ENCODE measurements around the gene MTREX. TPM values are rescaled to one million over a fixed set of nuclear protein-coding genes. Genes with fewer than 3 reads are reported as not detected.

The MTREX gene
- total and polyA plus RNA-seq, 2 of the 8 experiments (the other 6 are each of a cell fraction or from before 2014, with no cell fraction given): 16.0 to 130 TPM

DNA sequence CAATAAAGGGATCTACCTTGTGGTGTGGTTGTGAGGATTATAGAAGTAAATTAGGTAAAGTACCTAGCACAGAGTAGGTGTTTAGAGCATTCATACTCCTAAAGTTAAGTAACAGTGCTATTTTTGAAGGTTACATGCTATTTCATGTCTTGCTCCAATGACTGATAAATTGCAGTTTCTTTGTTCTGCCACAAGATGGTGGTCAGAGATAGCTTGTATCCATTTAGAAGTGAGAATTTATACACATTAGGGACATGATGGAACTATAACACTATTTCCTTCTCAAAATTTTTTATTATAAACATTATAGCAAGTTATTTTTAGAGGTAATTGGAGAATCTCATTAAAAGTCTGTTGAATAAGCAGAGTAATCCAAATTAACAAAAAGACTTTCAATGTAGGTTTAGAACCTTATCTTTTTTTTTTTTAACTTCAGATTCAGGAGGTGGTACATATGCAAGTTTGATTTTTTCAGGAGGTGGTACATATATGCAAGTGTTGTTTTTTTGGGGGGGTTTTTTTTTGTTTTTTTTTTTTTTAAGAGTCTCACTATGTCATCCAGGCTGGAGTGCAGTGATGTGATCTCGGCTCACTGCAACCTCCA, 17.1 kb downstream of the MTREX start:
- Histone ChIP-seq H4K8ac (ENCODE audit: extremely low read depth, insufficient read depth, low read length) (no peak overlapping the region), H3K36me3 (ENCODE audit: control insufficient read depth in 2 of 4, insufficient read depth in 4 of 4, low read length in 3 of 4) (peaks cover 4 to 40% (median 9%) of the 10 kb centered on the region in 4 experiments), H3K14ac (ENCODE audit: insufficient read length) (no peak overlapping the region), H3K4ac (replicated peaks; ENCODE audit: insufficient read length, low read depth, low read length) (no peak overlapping the region), H2AK5ac (ENCODE audit: low read depth, low read length) (no peak overlapping the region), H3K4me1 (replicated peaks in 1 of 4; ENCODE audit: control insufficient read depth in 3 of 4, insufficient read depth in 4 of 4, low read length in 3 of 4) (no peaks in the 10 kb centered on the region), H2BK15ac (ENCODE audit: low read length) (no peak overlapping the region), H3K9ac (replicated peaks in 1 of 4; ENCODE audit: extremely low read depth in 1 of 4, low read depth in 3 of 4, low read length in 3 of 4) (no peak overlapping the region), H3K23me2 (ENCODE audit: low read depth, low read length) (no peaks in the 10 kb centered on the region), H3K4me2 (ENCODE audit: insufficient read depth in 1 of 2, low read depth in 2 of 2, low read length in 2 of 2) (no peak overlapping the region), H3K56ac (replicated peaks; ENCODE audit: insufficient read length, low read depth, low read length) (no peak overlapping the region), H4K20me1 (replicated peaks in 1 of 2; ENCODE audit: control insufficient read depth in 1 of 2, insufficient read depth in 2 of 2, low read length in 2 of 2) (peaks cover 0 to 2% of the 10 kb centered on the region in 2 experiments), H3K4me3 (ENCODE audit: extremely low read depth in 1 of 4, insufficient read depth in 2 of 4, low read depth in 3 of 4, low read length in 4 of 4) (no peak overlapping the region), H3K79me1 (ENCODE audit: low read depth, low read length) (no peaks in the 10 kb centered on the region), H2BK12ac (ENCODE audit: low read depth, low read length) (no peak overlapping the region), H3K27ac (ENCODE audit: low read depth, low read length) (no peak overlapping the region), H2BK120ac (replicated peaks; ENCODE audit: low read depth, low read length) (no peak overlapping the region), H2AFZ (ENCODE audit: low read length) (no peak overlapping the region), H3K23ac (ENCODE audit: insufficient read length) (no peak overlapping the region), H4K5ac (ENCODE audit: insufficient read length, low read depth, low read length) (no peak overlapping the region), H3K79me2 (ENCODE audit: control insufficient read depth in 1 of 2, insufficient read depth in 2 of 2, low read length in 2 of 2) (peaks cover 0 to 39% of the 10 kb centered on the region in 2 experiments; a peak in 2 of 4 replicates), H4K91ac (replicated peaks; ENCODE audit: insufficient read length, low read length) (no peak overlapping the region), H3K18ac (ENCODE audit: extremely low read depth, low read length) (no peak overlapping the region), H2BK20ac (ENCODE audit: low read length) (no peak overlapping the region), H3K9me3 (ENCODE audit: insufficient read depth in 2 of 2, low read depth in 1 of 2, low read length in 1 of 2) (no peaks in the 10 kb centered on the region), H2BK5ac (ENCODE audit: low read depth, low read length) (no peak overlapping the region), H3K27me3 (replicated peaks in 1 of 4; ENCODE audit: control insufficient read depth in 3 of 4, extremely low read depth in 1 of 4, insufficient read depth in 3 of 4, low read length in 3 of 4) (no peaks in the 10 kb centered on the region)
- TF ChIP-seq POU5F1 (IDR thresholded peaks at IDR 0.05; ENCODE audit: low read depth, low read length) (no peak), RAD21 (IDR thresholded peaks at IDR 0.05 in 1 of 2, conservative IDR thresholded peaks at IDR 0.05 in 1 of 2; ENCODE audit: low read depth in 2 of 2, low read length in 2 of 2) (peak; percentile 49 to 51), NRF1 (IDR thresholded peaks at IDR 0.05; ENCODE audit: low read depth, low read length) (no peak), RXRA (IDR thresholded peaks at IDR 0.05; ENCODE audit: insufficient read depth, low read depth, low read length) (no peak), CHD2 (IDR thresholded peaks at IDR 0.05; ENCODE audit: low read length) (no peak), RNF2 (IDR thresholded peaks at IDR 0.05; ENCODE audit: borderline replicate concordance, low read depth, low read length, missing control alignments, poor library complexity, severe bottlenecking) (no peak)
- TF ChIP-seq, protein P1, sequence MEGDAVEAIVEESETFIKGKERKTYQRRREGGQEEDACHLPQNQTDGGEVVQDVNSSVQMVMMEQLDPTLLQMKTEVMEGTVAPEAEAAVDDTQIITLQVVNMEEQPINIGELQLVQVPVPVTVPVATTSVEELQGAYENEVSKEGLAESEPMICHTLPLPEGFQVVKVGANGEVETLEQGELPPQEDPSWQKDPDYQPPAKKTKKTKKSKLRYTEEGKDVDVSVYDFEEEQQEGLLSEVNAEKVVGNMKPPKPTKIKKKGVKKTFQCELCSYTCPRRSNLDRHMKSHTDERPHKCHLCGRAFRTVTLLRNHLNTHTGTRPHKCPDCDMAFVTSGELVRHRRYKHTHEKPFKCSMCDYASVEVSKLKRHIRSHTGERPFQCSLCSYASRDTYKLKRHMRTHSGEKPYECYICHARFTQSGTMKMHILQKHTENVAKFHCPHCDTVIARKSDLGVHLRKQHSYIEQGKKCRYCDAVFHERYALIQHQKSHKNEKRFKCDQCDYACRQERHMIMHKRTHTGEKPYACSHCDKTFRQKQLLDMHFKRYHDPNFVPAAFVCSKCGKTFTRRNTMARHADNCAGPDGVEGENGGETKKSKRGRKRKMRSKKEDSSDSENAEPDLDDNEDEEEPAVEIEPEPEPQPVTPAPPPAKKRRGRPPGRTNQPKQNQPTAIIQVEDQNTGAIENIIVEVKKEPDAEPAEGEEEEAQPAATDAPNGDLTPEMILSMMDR (IDR thresholded peaks at IDR 0.05; ENCODE audit: control extremely low read depth in 1 of 3, insufficient read depth in 1 of 3, low read depth in 1 of 3, low read length in 3 of 3): peak in 1 of 3 experiments; percentile 36; a peak in 2 of 4 replicates
- DNase-seq (ENCODE audit: low read depth in 1 of 2, low spot score in 2 of 2): no peak
- CTCF ChIA-PET (ENCODE audit: partially characterized antibody): interaction anchor here (0.6 to 1.4 kb wide), 8 partner anchors 11 to 389 kb away, joined by 3 to 5 read pairs (median 3); no protein-coding TSS in a partner anchor
- FAIRE-seq: peak; percentile 75
- 75% methylated on average over 1 of the region's 1 CpG; no CpG with 5 or more reads in 1 of the 2 experiments for WGBS, 2 experiments (ENCODE audit: extremely low coverage in 1 of 2, insufficient coverage in 1 of 2, insufficient read length in 1 of 2, insufficient replicate concordance in 2 of 2, low coverage in 1 of 2, low lambda C conversion rate in 2 of 2, missing lambda C conversion rate in 1 of 2)
- POLR2A ChIA-PET (ENCODE audit: partially characterized antibody): interaction anchor here (0.6 kb wide), 1 partner anchor 19 kb away, joined by 3 read pairs; no protein-coding TSS in a partner anchor
